Measurements from ENCODE around the gene ATXN1.

The ATXN1 gene

GRCh38 chr6:16398587-16398986 is 362.7 kb downstream of the ATXN1 start:
- no peak overlapping the region for H3K27ac ChIP-seq (ENCODE audit: low read length)
- H3K9ac ChIP-seq (ENCODE audit: low read length), result no peak overlapping the region
- peaks cover 3% of the 10 kb centered on the region; the same call in 1 of the 2 replicates for H3K27me3 ChIP-seq (ENCODE audit: low read depth, low read length)
- H3K4me1 ChIP-seq (ENCODE audit: low read length), result no peaks in the 10 kb centered on the region
- no peak overlapping the region for H3K4me2 ChIP-seq (ENCODE audit: low read length)
- TF ChIP-seq CTCF (IDR thresholded peaks at IDR 0.05; ENCODE audit: low read depth, low read length) (no peak), EZH2phosphoT487 (IDR thresholded peaks at IDR 0.05; ENCODE audit: low read depth) (no peak)
- H3K79me2 ChIP-seq (ENCODE audit: low read length), result no peaks in the 10 kb centered on the region
- H3K9me3 ChIP-seq (ENCODE audit: insufficient read depth, low read length), result no peaks in the 10 kb centered on the region
- H2AFZ ChIP-seq (ENCODE audit: low read depth, low read length), result no peak overlapping the region
- H4K20me1 ChIP-seq (ENCODE audit: insufficient read depth, low read length), result no peaks in the 10 kb centered on the region
- H3K4me3 ChIP-seq (ENCODE audit: low read length), result no peak overlapping the region
- no peaks in the 10 kb centered on the region for H3K36me3 ChIP-seq (replicated peaks; ENCODE audit: low read depth, low read length)

GRCh38 chr6:16397623-16398022 is 363.6 kb downstream of the ATXN1 start:
- H3K4me2 ChIP-seq (ENCODE audit: low read length), result no peak overlapping the region
- TF ChIP-seq CTCF (IDR thresholded peaks at IDR 0.05; ENCODE audit: low read depth, low read length) (no peak), EZH2phosphoT487 (IDR thresholded peaks at IDR 0.05; ENCODE audit: low read depth) (no peak)

GRCh38 chr6:16396497-16397319 is 364.6 kb downstream of the ATXN1 start:
- Histone ChIP-seq H3K9me3 (ENCODE audit: insufficient read depth, low read length) (no peaks in the 10 kb centered on the region), H3K79me2 (ENCODE audit: low read length) (no peaks in the 10 kb centered on the region), H3K4me2 (ENCODE audit: low read length) (no peak overlapping the region)

More at GRCh38 chr6:16397623-16398022, 363.6 kb downstream of the ATXN1 start:
- no peaks in the 10 kb centered on the region for H3K9me3 ChIP-seq (ENCODE audit: insufficient read depth, low read length)
- H3K27me3 ChIP-seq (ENCODE audit: low read depth, low read length), result peaks cover 3% of the 10 kb centered on the region; the same call in 1 of the 2 replicates
- no peak overlapping the region for H2AFZ ChIP-seq (ENCODE audit: low read depth, low read length)
- H3K27ac ChIP-seq (ENCODE audit: low read length), result no peak overlapping the region
- H3K79me2 ChIP-seq (ENCODE audit: low read length), result no peaks in the 10 kb centered on the region
- no peaks in the 10 kb centered on the region for H3K4me1 ChIP-seq (ENCODE audit: low read length)
- H4K20me1 ChIP-seq (ENCODE audit: insufficient read depth, low read length), result no peaks in the 10 kb centered on the region
- H3K9ac ChIP-seq (ENCODE audit: low read length), result no peak overlapping the region
- H3K36me3 ChIP-seq (replicated peaks; ENCODE audit: low read depth, low read length), result no peaks in the 10 kb centered on the region
- no peak overlapping the region for H3K4me3 ChIP-seq (ENCODE audit: low read length)

More at GRCh38 chr6:16396497-16397319, 364.6 kb downstream of the ATXN1 start:
- Histone ChIP-seq H4K20me1 (ENCODE audit: insufficient read depth, low read length) (no peaks in the 10 kb centered on the region), H3K4me3 (ENCODE audit: low read length) (no peak overlapping the region), H3K27me3 (ENCODE audit: low read depth, low read length) (peaks cover 3% of the 10 kb centered on the region; the same call in 1 of the 2 replicates), H3K27ac (ENCODE audit: low read length) (no peak overlapping the region), H3K4me1 (ENCODE audit: low read length) (no peaks in the 10 kb centered on the region), H3K36me3 (replicated peaks; ENCODE audit: low read depth, low read length) (no peaks in the 10 kb centered on the region), H2AFZ (ENCODE audit: low read depth, low read length) (no peak overlapping the region), H3K9ac (ENCODE audit: low read length) (no peak overlapping the region)
- TF ChIP-seq CTCF (IDR thresholded peaks at IDR 0.05; ENCODE audit: low read depth, low read length) (no peak), EZH2phosphoT487 (IDR thresholded peaks at IDR 0.05; ENCODE audit: low read depth) (no peak)
